Measurements from ENCODE around the gene INSC. TPM values are rescaled to one million over a fixed set of nuclear protein-coding genes. Genes with fewer than 3 reads are reported as not detected.

The INSC gene
- total and polyA plus RNA-seq, 2 of the 13 experiments (the other 11 are each of a cell fraction or from before 2014, with no cell fraction given): 0.09 TPM; not detected in 1

DNA sequence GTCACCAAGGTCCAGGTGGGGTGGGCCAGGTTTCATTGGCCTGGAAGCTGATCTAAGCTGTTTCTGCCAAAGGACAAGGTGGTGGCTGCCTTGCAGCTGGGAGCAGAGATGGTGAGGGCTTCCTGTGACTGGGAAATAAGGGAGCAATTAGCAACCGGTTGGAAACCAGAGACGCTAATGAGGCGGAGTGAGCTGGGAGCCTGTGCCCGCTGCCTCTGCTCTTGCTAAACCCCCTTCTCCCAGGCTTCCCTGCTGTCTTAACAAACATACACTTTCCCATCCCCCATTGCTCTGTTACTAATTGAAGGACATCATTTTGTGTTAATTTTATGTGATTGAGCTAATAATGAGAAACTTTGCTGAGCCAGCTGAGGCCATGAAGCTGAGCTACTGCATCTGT, 121.8 kb downstream of the INSC start (continued):
- TF ChIP-seq GATAD1 (CRISPR knock-in tag; IDR thresholded peaks at IDR 0.05) (no peak), ZNF441 (CRISPR knock-in tag; IDR thresholded peaks at IDR 0.05; ENCODE audit: borderline replicate concordance) (no peak), GFI1 (CRISPR knock-in tag; IDR thresholded peaks at IDR 0.05; ENCODE audit: borderline replicate concordance) (no peak), IRF2 (CRISPR knock-in tag; IDR thresholded peaks at IDR 0.05) (no peak), STAT5B (CRISPR knock-in tag; IDR thresholded peaks at IDR 0.05) (no peak), ZNF564 (CRISPR knock-in tag; IDR thresholded peaks at IDR 0.05) (no peak), ZNF839 (CRISPR knock-in tag; IDR thresholded peaks at IDR 0.05; ENCODE audit: borderline replicate concordance) (no peak), CHD4 (IDR thresholded peaks at IDR 0.05; ENCODE audit: borderline replicate concordance, low read length) (no peak), ZZZ3 (CRISPR knock-in tag; IDR thresholded peaks at IDR 0.05; ENCODE audit: borderline replicate concordance) (no peak)
- TF ChIP-seq, protein P1, sequence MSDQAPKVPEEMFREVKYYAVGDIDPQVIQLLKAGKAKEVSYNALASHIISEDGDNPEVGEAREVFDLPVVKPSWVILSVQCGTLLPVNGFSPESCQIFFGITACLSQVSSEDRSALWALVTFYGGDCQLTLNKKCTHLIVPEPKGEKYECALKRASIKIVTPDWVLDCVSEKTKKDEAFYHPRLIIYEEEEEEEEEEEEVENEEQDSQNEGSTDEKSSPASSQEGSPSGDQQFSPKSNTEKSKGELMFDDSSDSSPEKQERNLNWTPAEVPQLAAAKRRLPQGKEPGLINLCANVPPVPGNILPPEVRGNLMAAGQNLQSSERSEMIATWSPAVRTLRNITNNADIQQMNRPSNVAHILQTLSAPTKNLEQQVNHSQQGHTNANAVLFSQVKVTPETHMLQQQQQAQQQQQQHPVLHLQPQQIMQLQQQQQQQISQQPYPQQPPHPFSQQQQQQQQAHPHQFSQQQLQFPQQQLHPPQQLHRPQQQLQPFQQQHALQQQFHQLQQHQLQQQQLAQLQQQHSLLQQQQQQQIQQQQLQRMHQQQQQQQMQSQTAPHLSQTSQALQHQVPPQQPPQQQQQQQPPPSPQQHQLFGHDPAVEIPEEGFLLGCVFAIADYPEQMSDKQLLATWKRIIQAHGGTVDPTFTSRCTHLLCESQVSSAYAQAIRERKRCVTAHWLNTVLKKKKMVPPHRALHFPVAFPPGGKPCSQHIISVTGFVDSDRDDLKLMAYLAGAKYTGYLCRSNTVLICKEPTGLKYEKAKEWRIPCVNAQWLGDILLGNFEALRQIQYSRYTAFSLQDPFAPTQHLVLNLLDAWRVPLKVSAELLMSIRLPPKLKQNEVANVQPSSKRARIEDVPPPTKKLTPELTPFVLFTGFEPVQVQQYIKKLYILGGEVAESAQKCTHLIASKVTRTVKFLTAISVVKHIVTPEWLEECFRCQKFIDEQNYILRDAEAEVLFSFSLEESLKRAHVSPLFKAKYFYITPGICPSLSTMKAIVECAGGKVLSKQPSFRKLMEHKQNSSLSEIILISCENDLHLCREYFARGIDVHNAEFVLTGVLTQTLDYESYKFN (CRISPR knock-in tag; conservative IDR thresholded peaks at IDR 0.05): no peak
- TF ChIP-seq, protein P2, sequence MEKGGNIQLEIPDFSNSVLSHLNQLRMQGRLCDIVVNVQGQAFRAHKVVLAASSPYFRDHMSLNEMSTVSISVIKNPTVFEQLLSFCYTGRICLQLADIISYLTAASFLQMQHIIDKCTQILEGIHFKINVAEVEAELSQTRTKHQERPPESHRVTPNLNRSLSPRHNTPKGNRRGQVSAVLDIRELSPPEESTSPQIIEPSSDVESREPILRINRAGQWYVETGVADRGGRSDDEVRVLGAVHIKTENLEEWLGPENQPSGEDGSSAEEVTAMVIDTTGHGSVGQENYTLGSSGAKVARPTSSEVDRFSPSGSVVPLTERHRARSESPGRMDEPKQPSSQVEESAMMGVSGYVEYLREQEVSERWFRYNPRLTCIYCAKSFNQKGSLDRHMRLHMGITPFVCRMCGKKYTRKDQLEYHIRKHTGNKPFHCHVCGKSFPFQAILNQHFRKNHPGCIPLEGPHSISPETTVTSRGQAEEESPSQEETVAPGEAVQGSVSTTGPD (CRISPR knock-in tag; IDR thresholded peaks at IDR 0.05): no peak

All from HepG2 (cell line).